ENCODE data around the gene ADGRG3. TPM values are rescaled to one million over a fixed set of nuclear protein-coding genes. Genes with fewer than 3 reads are reported as not detected.
A peak's percentile ranks its signal among the peaks of the same experiment; 100 is the strongest.

Gene ADGRG3
- total and polyA plus RNA-seq, 2 of the 13 experiments (the other 11 are each of a cell fraction or from before 2014, with no cell fraction given): 2.7 to 11.8 TPM

- 0 out of 2 replicates have a peak, but pooled peaks have one; percentile 15 for TF ChIP-seq ZNF24 (IDR thresholded peaks at IDR 0.05)
- TF ChIP-seq NFRKB (IDR thresholded peaks at IDR 0.05): no peak
- TF ChIP-seq JARID2 (CRISPR knock-in tag; IDR thresholded peaks at IDR 0.05; ENCODE audit: insufficient replicate concordance): peak; percentile 80
- no peak for TF ChIP-seq LCORL (IDR thresholded peaks at IDR 0.05)
- peak; percentile 77 for TF ChIP-seq LCORL (CRISPR knock-in tag; IDR thresholded peaks at IDR 0.05)
- peak; percentile 97 for TF ChIP-seq ZNF580 (CRISPR knock-in tag; IDR thresholded peaks at IDR 0.05; ENCODE audit: borderline replicate concordance, low read depth)
- no peak for TF ChIP-seq SIX4 (CRISPR knock-in tag; IDR thresholded peaks at IDR 0.05)
- 0 out of 2 replicates have a peak, but pooled peaks have one; percentile 54 for TF ChIP-seq ZNF563 (CRISPR knock-in tag; IDR thresholded peaks at IDR 0.05)
- peak; percentile 83; the same call in 1 of the 2 replicates for TF ChIP-seq ZBTB7B (CRISPR knock-in tag; IDR thresholded peaks at IDR 0.05)
- peak; percentile 98 for TF ChIP-seq CHD4 (IDR thresholded peaks at IDR 0.05; ENCODE audit: borderline replicate concordance, low read length)
- TF ChIP-seq SKI (IDR thresholded peaks at IDR 0.05; ENCODE audit: partially characterized antibody): peak; percentile 60
- TF ChIP-seq NRL (CRISPR knock-in tag; IDR thresholded peaks at IDR 0.05; ENCODE audit: borderline replicate concordance): 0 out of 2 replicates have a peak, but pooled peaks have one; percentile 11
- peak; percentile 75; the same call in 1 of the 2 replicates for TF ChIP-seq ZBTB25 (CRISPR knock-in tag; IDR thresholded peaks at IDR 0.05)
- no peak for TF ChIP-seq PBX3 (CRISPR knock-in tag; IDR thresholded peaks at IDR 0.05; ENCODE audit: borderline replicate concordance)
- peak; percentile 94; the same call in 1 of the 2 replicates for TF ChIP-seq TSC22D2 (CRISPR knock-in tag; IDR thresholded peaks at IDR 0.05; ENCODE audit: borderline replicate concordance)
- TF ChIP-seq TAF1 (CRISPR knock-in tag; IDR thresholded peaks at IDR 0.05): no peak
- no peak for TF ChIP-seq TCF7 (IDR thresholded peaks at IDR 0.05; ENCODE audit: low read depth)
- 0 out of 2 replicates have a peak, but pooled peaks have one; percentile 12 for TF ChIP-seq GLI4 (CRISPR knock-in tag; IDR thresholded peaks at IDR 0.05; ENCODE audit: borderline replicate concordance)
- TF ChIP-seq IKZF1 (IDR thresholded peaks at IDR 0.05): no peak
- peak; percentile 38; the same call in 1 of the 2 replicates for TF ChIP-seq ELF1 (CRISPR knock-in tag; IDR thresholded peaks at IDR 0.05)
- no peak for TF ChIP-seq PHF21A (CRISPR knock-in tag; IDR thresholded peaks at IDR 0.05)
- peak; percentile 92 for TF ChIP-seq BORCS8-MEF2B (CRISPR knock-in tag; IDR thresholded peaks at IDR 0.05)
- TF ChIP-seq ZNF761 (CRISPR knock-in tag; conservative IDR thresholded peaks at IDR 0.05): peak; percentile 78; the same call in 1 of the 2 replicates
- TF ChIP-seq ZNF496 (CRISPR knock-in tag; IDR thresholded peaks at IDR 0.05; ENCODE audit: insufficient replicate concordance): no peak
- TF ChIP-seq TBX2 (CRISPR knock-in tag; IDR thresholded peaks at IDR 0.05; ENCODE audit: borderline replicate concordance): peak; percentile 47; the same call in 1 of the 2 replicates
Measured at GRCh38 chr16:57648581-57649442, 19.3 kb upstream of the ADGRG3 start (continued).

All from HepG2 (cell line).